HEK293T (cell line): ENCODE results near the gene HERC2.

Experiments used
- CTCF ChIA-PET: fragments of 350-600 bp; formaldehyde crosslinking; extraction: SDS; loops from one replicate; lab custom pipeline; 2021; ENCODE audit warnings: antibody characterized with exemption, inconsistent platforms; lab: Yijun Ruan, JAX
- POLR2A ChIA-PET: fragments of 350-600 bp; formaldehyde crosslinking; extraction: SDS; loops from one replicate; lab custom pipeline; 2020; ENCODE audit warnings: antibody characterized with exemption, inconsistent platforms; lab: Yijun Ruan, JAX
- DNase-seq: peaks from one replicate; pipeline ENCODE4 v3.0.0; 2012; ENCODE audit warnings: mixed read lengths; ENCODE audit errors: extremely low spot score
- ARNT ChIP-seq: fragments of 450-650 bp; IDR thresholded peaks from 2 replicates; pipeline ENCODE4 v1.6.1; 2017; ENCODE audit warnings: mild to moderate bottlenecking
- BHLHE40 ChIP-seq: fragments of 450-650 bp; IDR thresholded peaks from 2 replicates; pipeline ENCODE4 v1.6.1; 2016; ENCODE audit warnings: mild to moderate bottlenecking, moderate library complexity, borderline replicate concordance
- CTBP1 ChIP-seq: fragments of 450-650 bp; IDR thresholded peaks from 2 replicates; pipeline ENCODE4 v1.6.1; 2016; ENCODE audit warnings: borderline replicate concordance
- ELF4 ChIP-seq: fragments of 450-650 bp; IDR thresholded peaks from 2 replicates; pipeline ENCODE4 v1.6.1; 2017; ENCODE audit warnings: antibody characterized with exemption
- FOXA1 ChIP-seq: fragments of 450-650 bp; IDR thresholded peaks from 2 replicates; pipeline ENCODE4 v1.6.1; 2016; ENCODE audit warnings: mild to moderate bottlenecking
- FOXK2 ChIP-seq: fragments of 450-650 bp; IDR thresholded peaks from 2 replicates; pipeline ENCODE4 v1.6.1; 2016; ENCODE audit warnings: mild to moderate bottlenecking
- FOXM1 ChIP-seq: fragments of 450-650 bp; IDR thresholded peaks from 2 replicates; pipeline ENCODE4 v1.6.1; 2017; ENCODE audit warnings: mild to moderate bottlenecking, borderline replicate concordance
- HDGF ChIP-seq: fragments of 450-650 bp; IDR thresholded peaks from 2 replicates; pipeline ENCODE4 v1.6.1; 2017; ENCODE audit warnings: antibody characterized with exemption, borderline replicate concordance
- L3MBTL2 ChIP-seq: fragments of 450-650 bp; conservative IDR thresholded peaks from 2 replicates; pipeline ENCODE4 v1.6.1; 2016; ENCODE audit warnings: mild to moderate bottlenecking
- LEF1 ChIP-seq: fragments of 450-650 bp; IDR thresholded peaks from 2 replicates; pipeline ENCODE4 v1.6.1; 2017; ENCODE audit warnings: mild to moderate bottlenecking, borderline replicate concordance
- NFRKB ChIP-seq: fragments of 450-650 bp; IDR thresholded peaks from 2 replicates; pipeline ENCODE4 v1.6.1; 2016; ENCODE audit warnings: mild to moderate bottlenecking, moderate library complexity
- PKNOX1 ChIP-seq: fragments of 450-650 bp; IDR thresholded peaks from 2 replicates; pipeline ENCODE4 v1.6.1; 2016
- SP1 ChIP-seq: fragments of 450-650 bp; IDR thresholded peaks from 2 replicates; pipeline ENCODE4 v1.6.1; 2017
- SUZ12 ChIP-seq: fragments of 450-650 bp; IDR thresholded peaks from 2 replicates; pipeline ENCODE4 v1.6.1; 2016; ENCODE audit warnings: mild to moderate bottlenecking
- TARDBP ChIP-seq: fragments of 450-650 bp; IDR thresholded peaks from 2 replicates; pipeline ENCODE4 v1.6.1; 2016
- ZNF384 ChIP-seq: fragments of 450-650 bp; IDR thresholded peaks from 2 replicates; pipeline ENCODE4 v1.6.1; 2016

Gene HERC2

DNA sequence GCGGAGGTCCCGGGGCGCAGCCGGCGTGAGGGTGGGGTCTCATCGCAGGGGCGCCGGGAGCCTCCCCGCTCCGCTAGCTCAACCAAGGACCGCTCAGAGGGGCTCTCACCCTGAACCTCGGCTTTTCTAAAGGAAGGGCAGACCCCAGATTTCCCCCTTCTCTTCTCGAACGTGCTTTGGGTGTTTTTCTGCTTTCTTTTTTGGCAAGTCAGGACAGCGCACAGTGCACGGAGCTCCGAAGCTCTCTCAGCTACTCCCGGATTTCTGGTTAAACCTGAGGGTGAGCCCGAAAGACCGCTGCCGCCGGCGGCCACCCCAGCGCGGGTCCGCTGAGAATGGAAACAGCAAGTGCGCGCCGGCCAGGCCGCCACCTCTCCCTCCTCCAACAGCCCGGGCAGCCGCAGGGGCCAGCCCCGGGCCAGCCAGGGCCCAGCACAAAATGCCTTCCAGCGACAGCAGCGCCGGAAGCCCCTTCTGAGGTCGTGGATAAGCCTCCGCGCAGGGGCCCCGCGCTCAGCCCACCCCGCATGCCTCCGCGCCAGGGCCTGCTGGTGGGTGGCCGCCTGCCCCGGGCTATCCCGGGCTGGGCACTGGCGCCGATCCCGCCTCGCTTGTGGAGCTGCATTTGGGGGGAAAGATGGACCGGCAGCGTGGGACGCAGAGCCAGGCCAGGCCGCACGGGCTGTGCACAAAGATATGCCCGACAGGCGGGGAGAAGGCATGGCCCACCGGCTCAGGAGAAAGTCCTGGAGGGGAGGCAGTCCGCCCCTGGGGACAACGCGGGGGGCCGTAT is 214.7 kb downstream of the HERC2 start:
- ChIA-PET POLR2A (no interaction called here), CTCF (no interaction called here)
- no peak for DNase-seq
- TF ChIP-seq ZNF384, result no peak
- TF ChIP-seq PKNOX1, result no peak
- no peak for TF ChIP-seq ELF4
- no peak for TF ChIP-seq L3MBTL2
- no peak for TF ChIP-seq NFRKB
- TF ChIP-seq FOXA1, result no peak
- TF ChIP-seq FOXK2, result no peak

- TF ChIP-seq TARDBP (no peak), ELF4 (no peak)
- POLR2A ChIA-PET, result no interaction called here
- no peak for DNase-seq
- CTCF ChIA-PET, result no interaction called here
These were observed 215.5 kb downstream of the HERC2 start for GRCh38 chr15:28106294-28107110.

DNA sequence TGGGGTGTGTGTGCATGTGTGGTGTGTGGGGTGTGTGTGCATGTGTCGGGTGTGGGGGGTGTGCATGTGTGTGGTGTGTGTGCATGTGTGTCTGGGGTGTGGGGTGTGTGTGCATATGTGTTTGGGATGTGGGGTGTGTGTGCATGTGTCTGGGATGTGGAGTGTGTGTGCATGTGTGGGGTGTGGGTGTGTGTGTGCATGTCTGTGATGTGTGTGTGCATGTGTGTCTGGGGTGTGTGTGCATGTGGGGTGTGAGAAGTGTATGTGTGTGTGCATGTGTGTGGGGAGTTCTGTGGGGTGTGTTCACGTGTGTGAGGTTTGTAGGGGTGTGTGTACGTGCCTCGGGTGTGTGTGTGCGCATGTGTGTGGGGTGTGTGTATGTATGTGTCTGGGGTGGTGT is 216.2 kb downstream of the HERC2 start:
- no peak for DNase-seq
- ChIA-PET CTCF (no interaction called here), POLR2A (no interaction called here)
- TF ChIP-seq ZNF384 (no peak), LEF1 (no peak), CTBP1 (no peak), FOXM1 (no peak), HDGF (no peak), ELF4 (no peak), SUZ12 (no peak), FOXA1 (no peak), BHLHE40 (no peak), L3MBTL2 (no peak), ARNT (no peak), SP1 (no peak), FOXK2 (no peak), TARDBP (no peak), PKNOX1 (no peak), NFRKB (no peak)

- DNase-seq, result no peak
- TF ChIP-seq LEF1 (no peak), FOXK2 (no peak), NFRKB (no peak), TARDBP (no peak), PKNOX1 (no peak), FOXA1 (no peak), ELF4 (no peak), CTBP1 (no peak)
- CTCF ChIA-PET, result no interaction called here
- POLR2A ChIA-PET, result no interaction called here
These were observed 216.7 kb downstream of the HERC2 start for GRCh38 chr15:28105224-28105791.

DNA sequence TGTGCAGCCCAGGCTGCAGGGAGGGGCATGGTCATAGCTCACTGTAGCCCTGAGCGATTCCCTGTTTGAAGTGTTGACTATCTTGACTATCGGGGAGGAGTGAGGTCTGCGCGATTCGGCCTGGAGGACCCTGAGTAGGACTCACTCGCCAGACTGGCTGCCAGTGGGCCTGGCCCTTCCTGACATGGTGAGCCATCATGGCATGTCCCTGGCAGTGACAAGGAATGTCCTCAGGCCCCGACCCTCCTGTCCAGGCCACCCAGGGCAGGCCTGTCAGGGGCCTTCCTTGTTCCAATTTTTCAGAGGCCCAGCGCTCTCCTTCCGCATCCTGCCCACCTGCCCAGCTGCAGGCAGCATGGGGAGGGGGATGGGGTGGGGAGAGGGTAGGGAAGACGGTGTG is 217.7 kb downstream of the HERC2 start:
- POLR2A ChIA-PET, result interaction anchor here (1.1 kb wide), 1 partner anchor 13 kb away, joined by 3 read pairs; no protein-coding TSS in a partner anchor
- TF ChIP-seq HDGF (no peak), FOXA1 (no peak), LEF1 (no peak), BHLHE40 (no peak), ELF4 (no peak), FOXM1 (no peak), L3MBTL2 (no peak), SP1 (no peak), NFRKB (no peak), SUZ12 (no peak), ARNT (no peak), FOXK2 (no peak), ZNF384 (no peak), CTBP1 (no peak), PKNOX1 (no peak)
- CTCF ChIA-PET, result interaction anchor here (1.0 kb wide), 1 partner anchor 38 kb away, joined by 4 read pairs; no protein-coding TSS in a partner anchor
- no peak for DNase-seq
